Nephron progenitor cell (in vitro differentiated cells): ENCODE measurements around the gene MUC5AC.

ENCODE experiments used
- DNase-seq: peaks from one replicate; pipeline ENCODE4 v3.0.0; 2021
- H3K27ac Mint-ChIP-seq: 2 replicates; pipeline ENCODE4 v1.8.0; 2021; ENCODE audit warnings: mild to moderate bottlenecking, moderate library complexity, mixed read lengths
- H3K27me3 Mint-ChIP-seq: 2 replicates; pipeline ENCODE4 v1.8.0; 2021; ENCODE audit warnings: mild to moderate bottlenecking, low read depth, mixed read lengths; ENCODE audit not compliant: poor library complexity
- H3K36me3 Mint-ChIP-seq: 2 replicates; pipeline ENCODE4 v1.8.0; 2021; ENCODE audit warnings: low read depth, mixed read lengths
- H3K4me1 Mint-ChIP-seq: 2 replicates; pipeline ENCODE4 v1.8.0; 2021; ENCODE audit warnings: mixed read lengths
- H3K4me3 Mint-ChIP-seq: 2 replicates; pipeline ENCODE4 v1.8.0; 2021; ENCODE audit warnings: mild to moderate bottlenecking, moderate library complexity, mixed read lengths
- H3K9me3 Mint-ChIP-seq: 2 replicates; pipeline ENCODE4 v1.8.0; 2021; ENCODE audit warnings: mild to moderate bottlenecking, moderate library complexity, mixed read lengths
- TF ChIP-seq, protein P1 (sequence below): fragments of 200-600 bp; sonication (generic); IDR thresholded peaks from 2 replicates; pipeline ENCODE4 v1.5.0; 2021; ENCODE audit warnings: antibody characterized with exemption

MUC5AC gene

DNA sequence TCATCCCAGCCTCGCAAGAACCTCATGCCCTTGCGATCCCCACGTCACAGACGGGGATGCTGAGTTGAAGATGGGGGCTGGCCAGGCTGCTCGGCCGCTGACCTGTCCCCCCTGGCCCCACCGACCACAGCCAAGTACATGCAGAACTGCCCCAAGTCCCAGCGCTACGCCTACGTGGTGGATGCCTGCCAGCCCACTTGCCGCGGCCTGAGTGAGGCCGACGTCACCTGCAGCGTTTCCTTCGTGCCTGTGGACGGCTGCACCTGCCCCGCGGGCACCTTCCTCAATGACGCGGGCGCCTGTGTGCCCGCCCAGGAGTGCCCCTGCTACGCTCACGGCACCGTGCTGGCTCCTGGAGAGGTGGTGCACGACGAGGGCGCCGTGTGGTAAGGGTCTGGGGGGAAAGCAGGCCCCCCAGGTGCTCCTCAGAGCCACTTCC lies 75.1 kb downstream of the MUC5AC start:
- Mint-ChIP-seq H3K27ac (no peak overlapping the region), H3K4me3 (no peak overlapping the region), H3K27me3 (peaks cover 5% of the 10 kb centered on the region), H3K36me3 (no peaks in the 10 kb centered on the region), H3K4me1 (no peaks in the 10 kb centered on the region), H3K9me3 (no peaks in the 10 kb centered on the region)
- DNase-seq, result peak; percentile 3
- TF ChIP-seq, protein P1, sequence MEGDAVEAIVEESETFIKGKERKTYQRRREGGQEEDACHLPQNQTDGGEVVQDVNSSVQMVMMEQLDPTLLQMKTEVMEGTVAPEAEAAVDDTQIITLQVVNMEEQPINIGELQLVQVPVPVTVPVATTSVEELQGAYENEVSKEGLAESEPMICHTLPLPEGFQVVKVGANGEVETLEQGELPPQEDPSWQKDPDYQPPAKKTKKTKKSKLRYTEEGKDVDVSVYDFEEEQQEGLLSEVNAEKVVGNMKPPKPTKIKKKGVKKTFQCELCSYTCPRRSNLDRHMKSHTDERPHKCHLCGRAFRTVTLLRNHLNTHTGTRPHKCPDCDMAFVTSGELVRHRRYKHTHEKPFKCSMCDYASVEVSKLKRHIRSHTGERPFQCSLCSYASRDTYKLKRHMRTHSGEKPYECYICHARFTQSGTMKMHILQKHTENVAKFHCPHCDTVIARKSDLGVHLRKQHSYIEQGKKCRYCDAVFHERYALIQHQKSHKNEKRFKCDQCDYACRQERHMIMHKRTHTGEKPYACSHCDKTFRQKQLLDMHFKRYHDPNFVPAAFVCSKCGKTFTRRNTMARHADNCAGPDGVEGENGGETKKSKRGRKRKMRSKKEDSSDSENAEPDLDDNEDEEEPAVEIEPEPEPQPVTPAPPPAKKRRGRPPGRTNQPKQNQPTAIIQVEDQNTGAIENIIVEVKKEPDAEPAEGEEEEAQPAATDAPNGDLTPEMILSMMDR, result no peak

DNA sequence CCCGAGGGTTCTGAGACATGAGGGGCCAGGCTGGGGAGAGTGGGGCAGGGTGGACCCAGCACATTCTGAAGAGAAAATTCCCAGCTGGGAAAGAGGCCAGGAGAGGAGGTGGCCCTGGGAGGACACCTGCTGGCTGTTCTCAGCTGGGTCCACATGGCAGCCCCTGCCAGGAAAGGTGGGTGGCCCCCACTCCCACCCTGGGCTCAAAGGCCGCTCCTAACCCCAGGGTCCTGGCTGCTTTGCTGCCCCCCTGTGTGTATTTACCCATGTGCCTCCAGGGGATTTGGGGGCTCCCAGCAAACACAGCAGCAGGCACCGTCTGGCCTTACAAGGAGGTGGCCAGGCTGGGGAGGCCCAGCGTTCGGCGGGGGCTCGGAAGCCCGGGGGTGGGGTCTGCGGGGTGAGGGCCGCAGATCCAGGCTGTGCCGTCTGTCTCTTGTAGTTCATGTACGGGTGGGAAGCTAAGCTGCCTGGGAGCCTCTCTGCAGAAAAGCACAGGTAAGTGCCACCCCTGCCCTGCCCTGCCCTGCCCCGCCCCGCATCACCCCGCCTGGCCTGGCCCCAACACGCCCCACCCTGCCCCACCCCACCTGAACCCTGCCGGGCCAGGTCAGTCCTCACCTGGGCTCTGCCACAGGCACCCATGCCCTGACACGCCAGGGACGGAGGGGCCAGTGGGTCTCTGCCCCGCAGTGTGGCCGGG lies 75.7 kb downstream of the MUC5AC start:
- DNase-seq, result peak; percentile 4
- TF ChIP-seq, protein P1, result no peak
- Mint-ChIP-seq H3K9me3 (no peaks in the 10 kb centered on the region), H3K36me3 (no peaks in the 10 kb centered on the region), H3K27me3 (peaks cover 5% of the 10 kb centered on the region), H3K4me1 (no peaks in the 10 kb centered on the region), H3K4me3 (no peak overlapping the region), H3K27ac (no peak overlapping the region)

DNA sequence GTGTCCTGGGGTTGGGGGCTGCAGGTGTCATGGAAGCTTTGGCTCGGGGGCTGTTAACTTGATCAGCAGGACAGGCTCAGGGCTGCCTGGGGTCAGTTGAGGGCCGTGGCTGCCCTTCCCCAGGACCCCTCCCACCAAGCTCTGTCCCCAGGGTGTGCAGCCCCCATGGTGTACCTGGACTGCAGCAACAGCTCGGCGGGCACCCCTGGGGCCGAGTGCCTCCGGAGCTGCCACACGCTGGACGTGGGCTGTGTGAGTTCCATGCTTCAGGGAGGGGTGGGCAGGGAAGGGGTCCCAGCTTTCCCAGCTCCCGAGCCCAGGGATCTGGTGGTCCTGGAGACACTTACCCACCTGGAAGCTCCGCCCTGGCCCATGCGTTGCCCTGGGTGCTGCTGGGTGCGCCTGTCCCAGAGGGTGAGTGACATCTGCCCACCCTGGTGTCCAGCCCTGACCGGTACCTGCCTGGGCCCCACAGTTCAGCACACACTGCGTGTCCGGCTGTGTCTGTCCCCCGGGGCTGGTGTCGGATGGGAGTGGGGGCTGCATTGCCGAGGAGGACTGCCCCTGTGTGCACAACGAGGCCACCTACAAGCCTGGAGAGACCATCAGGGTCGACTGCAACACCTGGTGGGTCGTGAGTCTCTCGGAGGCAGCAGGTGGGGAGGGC lies 76.4 kb downstream of the MUC5AC start:
- peaks cover 5% of the 10 kb centered on the region for H3K27me3 Mint-ChIP-seq
- TF ChIP-seq, protein P1, result no peak
- no peaks in the 10 kb centered on the region for H3K9me3 Mint-ChIP-seq
- H3K27ac Mint-ChIP-seq, result no peak overlapping the region
- no peak overlapping the region for H3K4me3 Mint-ChIP-seq
- H3K4me1 Mint-ChIP-seq, result no peaks in the 10 kb centered on the region
- no peaks in the 10 kb centered on the region for H3K36me3 Mint-ChIP-seq
- peak; percentile 1 for DNase-seq

DNA sequence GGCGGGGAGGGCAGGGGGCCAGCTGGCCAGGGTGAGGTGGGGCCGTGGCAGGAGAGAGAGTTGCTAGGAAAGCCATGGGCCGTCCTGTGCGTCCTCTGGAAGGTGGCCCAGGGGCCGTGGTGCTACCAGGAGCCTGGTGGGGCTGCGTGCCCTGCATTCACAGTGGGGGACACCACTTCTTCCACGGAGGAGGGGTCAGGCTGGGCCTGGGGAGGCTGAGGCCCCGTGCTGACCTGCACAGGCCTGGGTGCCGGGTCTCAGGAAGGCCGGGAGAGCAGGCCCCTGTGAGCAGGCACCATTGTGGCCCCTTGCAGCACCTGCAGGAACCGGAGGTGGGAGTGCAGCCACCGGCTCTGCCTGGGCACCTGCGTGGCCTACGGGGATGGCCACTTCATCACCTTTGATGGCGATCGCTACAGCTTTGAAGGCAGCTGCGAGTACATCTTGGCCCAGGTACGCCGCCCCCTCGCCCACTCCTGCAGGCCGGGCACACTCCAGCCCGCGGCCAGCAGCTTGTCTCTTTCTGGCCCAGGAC lies 77.1 kb downstream of the MUC5AC start:
- Mint-ChIP-seq H3K27me3 (peaks cover 5% of the 10 kb centered on the region), H3K27ac (no peak overlapping the region), H3K4me3 (no peak overlapping the region), H3K4me1 (no peaks in the 10 kb centered on the region), H3K36me3 (no peaks in the 10 kb centered on the region), H3K9me3 (no peaks in the 10 kb centered on the region)
- TF ChIP-seq, protein P1, result no peak
- DNase-seq, result peak; percentile 1

DNA sequence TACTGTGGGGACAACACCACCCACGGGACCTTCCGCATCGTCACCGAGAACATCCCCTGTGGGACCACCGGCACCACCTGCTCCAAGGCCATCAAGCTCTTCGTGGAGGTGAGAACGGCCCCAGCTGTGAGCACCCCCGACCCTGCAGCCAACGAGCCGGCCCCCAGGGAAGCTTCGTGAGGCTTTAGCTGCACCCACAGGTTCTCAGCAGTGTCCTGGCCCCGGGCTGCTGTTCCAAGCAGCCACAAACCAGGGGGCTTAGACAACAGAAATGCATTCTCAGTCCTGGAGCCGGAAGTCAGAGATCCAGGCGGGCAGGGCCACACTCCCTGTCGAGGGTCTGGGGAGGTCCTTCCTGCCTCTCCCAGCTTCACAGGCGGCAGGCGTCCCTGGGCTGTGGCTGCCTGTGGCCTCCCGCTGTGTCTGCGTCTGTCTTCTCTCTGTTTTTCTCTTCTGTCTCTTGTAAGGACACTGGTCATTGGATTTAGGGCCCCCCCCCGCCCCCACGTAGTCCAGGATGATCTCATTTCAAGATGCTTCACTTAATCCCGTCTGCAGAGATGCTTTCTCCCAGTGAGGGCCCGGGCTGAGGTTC lies 77.7 kb downstream of the MUC5AC start:
- H3K36me3 Mint-ChIP-seq, result no peaks in the 10 kb centered on the region
- DNase-seq, result peak; percentile 1
- no peak overlapping the region for H3K27ac Mint-ChIP-seq
- no peaks in the 10 kb centered on the region for H3K4me1 Mint-ChIP-seq
- peaks cover 5% of the 10 kb centered on the region for H3K27me3 Mint-ChIP-seq
- no peak overlapping the region for H3K4me3 Mint-ChIP-seq
- no peaks in the 10 kb centered on the region for H3K9me3 Mint-ChIP-seq
- TF ChIP-seq, protein P1, result no peak
